ENCODE measurements around the gene WDR54.
"Not testable (repeated sequence)": the region's sequence is repeated elsewhere in the genome, so short reads cannot be mapped to it uniquely, and the experiment has no call there.

Gene WDR54

DNA sequence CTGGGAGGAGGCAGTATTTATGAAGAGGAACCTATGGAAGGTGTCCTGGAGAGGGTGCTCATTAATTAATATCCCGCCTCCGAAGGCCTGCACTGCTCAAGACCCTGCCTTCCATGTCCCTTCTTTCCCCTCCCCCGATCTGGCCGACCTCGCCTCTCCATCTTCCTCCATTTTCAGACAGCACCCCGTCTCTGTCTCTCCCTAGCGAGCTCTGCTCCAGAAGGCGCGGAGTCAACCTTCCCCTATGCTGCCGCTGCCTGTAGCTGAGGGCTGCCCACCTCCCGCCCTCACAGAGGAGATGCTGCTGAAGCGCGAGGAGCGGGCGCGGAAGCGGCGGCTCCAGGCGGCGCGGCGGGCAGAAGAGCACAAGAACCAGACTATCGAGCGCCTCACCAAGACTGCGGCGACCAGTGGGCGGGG is 35.6 kb downstream of the WDR54 start:
- no peak for DNase-seq

DNA sequence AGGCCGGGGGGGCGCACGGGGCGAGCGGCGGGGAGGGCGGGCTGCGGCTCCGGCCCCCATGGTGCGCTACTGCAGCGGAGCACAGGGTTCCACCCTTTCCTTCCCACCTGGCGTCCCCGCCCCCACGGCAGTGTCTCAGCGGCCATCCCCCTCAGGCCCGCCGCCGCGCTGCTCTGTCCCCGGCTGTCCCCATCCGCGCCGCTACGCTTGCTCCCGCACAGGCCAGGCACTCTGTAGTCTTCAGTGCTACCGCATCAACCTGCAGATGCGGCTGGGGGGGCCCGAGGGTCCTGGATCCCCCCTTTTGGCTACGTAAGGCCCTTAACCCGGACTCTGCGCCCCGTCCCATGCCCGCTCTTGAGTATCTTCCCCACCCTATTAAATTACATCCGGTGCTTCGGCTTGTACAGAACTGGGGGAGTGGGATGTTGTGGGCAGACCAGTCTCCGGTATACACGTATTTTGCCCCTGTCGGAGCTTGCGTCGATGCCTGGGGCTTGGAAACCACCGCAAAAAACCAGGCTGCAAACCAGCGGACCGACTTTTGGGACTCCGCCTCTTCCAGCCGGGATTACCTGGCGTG is 36.1 kb downstream of the WDR54 start:
- DNase-seq: no peak

DNA sequence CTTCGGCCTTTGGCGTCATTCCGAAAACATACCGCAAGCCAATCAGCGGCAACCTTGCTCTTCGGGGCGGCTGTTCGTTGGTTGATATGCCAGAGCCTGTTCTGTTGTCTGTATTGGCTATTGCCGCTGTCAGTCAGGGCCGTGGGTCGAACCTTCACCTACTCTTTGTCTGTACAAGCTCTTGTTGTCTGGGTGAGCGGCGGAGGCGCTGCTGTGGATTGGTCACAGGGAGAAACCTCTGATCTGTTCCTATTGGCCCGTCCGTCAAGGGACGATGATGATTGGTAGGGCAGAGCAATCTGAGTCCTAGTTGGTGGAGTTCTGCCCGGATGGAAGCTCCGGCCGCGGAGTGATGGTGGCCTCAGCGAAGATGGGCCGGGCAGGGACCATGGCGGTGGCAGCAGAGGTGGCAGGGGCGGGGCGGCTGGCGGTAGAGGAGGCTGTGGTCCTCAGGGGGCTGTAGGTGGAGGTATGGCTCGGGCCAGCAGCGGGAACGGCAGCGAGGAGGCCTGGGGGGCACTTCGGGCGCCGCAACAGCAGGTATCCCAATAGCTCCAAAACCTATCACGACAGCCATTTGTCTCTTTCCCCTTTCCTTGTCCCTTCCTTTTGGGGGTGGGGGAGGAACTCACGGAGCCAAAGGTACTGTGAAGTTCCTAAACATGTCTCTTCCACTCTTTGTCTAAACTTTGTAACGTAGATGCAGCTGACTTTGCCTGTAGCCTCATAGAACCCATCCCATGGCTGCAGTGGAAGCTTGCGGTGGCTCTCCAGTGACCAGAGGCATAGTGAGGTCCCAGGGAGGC is 36.8 kb downstream of the WDR54 start, which contains the start of gene WBP1:
TSS of gene WBP1 (plus strand) at position 307 of the 806 bp plus-strand sequence. CDS start at position 472, 165 bp downstream.
- peak; percentile 100 for DNase-seq

DNA sequence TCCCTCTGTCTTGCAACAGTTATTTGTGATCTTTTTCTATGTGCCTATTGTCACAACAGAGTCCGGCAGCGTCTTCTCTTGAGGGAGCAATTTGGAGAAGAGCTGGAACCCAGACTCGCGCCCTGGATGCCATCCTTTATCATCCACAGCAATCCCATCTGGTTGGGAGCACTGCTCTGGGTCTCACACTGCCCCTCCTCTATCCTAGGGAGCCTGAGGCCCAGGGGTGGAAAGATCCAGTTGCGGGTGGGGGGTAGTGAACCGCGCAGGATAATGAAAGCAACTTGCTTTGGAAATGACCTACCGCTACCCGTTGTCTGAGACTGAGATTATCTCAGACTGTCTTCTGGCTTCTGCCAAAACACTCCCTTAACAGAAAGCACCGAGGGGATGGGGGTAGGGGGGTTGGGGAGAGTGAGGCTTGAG is 37.4 kb downstream of the WDR54 start:
- DNase-seq: no peak

DNA sequence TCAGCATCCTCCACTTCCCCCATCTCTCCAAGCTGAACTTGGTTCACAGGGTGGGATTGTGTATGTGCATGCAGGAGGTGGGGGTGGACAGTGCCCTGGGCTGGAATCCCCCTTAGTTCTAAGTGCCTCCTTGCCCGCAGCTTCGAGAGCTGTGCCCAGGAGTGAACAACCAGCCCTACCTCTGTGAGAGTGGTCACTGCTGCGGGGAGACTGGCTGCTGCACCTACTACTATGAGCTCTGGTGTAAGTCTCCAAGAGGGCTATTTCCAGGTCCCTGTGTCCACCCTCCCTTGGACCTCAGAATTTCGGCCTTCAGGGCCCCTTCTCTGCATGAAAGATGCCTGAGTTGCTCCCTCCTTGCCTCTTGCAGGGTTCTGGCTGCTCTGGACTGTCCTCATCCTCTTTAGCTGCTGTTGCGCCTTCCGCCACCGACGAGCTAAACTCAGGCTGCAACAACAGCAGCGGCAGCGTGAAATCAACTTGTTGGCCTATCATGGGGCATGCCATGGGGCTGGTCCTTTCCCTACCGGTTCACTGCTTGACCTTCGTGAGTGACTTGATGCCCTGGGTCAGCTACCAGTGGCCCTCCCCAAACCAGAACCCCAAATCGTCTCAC is 38.1 kb downstream of the WDR54 start:
- not testable (repeated sequence) for DNase-seq

DNA sequence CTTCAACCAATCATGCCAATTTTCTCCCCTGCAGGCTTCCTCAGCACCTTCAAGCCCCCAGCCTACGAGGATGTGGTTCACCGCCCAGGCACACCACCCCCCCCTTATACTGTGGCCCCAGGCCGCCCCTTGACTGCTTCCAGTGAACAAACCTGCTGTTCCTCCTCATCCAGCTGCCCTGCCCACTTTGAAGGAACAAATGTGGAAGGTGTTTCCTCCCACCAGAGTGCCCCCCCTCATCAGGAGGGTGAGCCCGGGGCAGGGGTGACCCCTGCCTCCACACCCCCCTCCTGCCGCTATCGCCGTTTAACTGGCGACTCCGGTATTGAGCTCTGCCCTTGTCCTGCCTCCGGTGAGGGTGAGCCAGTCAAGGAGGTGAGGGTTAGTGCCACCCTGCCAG is 38.7 kb downstream of the WDR54 start:
- DNase-seq: not testable (repeated sequence)

DNA sequence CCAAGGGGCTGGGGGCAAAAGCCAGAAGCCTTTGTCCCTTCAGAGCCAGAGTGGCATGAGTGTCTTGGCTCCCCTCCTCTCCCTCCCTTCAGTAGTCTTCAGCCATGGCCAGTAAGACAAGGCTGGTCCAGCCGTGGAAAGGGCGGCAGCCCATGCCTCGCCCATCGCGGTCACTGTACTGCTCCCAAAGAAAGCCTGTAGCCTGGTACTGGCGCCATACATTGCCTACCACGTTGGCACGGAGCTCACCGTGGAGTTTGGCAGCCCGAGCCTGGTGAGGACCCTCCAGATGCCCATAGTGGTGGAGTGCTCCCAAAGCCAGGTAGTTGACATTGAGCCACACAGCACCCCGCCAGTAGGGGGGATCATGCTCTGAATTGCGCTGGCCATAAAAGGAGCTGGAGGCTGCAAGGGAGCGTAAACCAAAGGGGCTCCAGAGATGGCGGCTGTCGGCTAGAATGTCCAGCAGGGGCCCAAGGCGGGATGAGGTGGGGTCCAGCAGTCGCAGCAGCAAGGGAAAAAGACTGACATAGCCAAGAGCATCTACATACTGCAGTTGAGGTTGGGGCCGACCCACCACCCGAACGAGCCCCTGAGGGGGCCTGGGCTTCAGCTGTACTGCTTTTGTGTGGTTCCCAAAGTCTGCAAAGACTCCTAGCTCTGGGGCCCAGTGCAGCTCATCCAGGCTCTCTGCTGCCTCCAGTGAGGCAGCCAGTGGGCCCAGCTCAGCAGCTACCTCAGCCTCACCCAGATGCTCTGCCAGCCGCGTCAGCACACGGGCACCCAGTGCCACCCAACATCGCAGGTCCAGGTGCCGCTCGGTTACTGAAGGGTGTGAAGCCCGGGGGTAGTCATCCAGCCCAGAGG is 39.9 kb downstream of the WDR54 start:
- no peak for DNase-seq

DNA sequence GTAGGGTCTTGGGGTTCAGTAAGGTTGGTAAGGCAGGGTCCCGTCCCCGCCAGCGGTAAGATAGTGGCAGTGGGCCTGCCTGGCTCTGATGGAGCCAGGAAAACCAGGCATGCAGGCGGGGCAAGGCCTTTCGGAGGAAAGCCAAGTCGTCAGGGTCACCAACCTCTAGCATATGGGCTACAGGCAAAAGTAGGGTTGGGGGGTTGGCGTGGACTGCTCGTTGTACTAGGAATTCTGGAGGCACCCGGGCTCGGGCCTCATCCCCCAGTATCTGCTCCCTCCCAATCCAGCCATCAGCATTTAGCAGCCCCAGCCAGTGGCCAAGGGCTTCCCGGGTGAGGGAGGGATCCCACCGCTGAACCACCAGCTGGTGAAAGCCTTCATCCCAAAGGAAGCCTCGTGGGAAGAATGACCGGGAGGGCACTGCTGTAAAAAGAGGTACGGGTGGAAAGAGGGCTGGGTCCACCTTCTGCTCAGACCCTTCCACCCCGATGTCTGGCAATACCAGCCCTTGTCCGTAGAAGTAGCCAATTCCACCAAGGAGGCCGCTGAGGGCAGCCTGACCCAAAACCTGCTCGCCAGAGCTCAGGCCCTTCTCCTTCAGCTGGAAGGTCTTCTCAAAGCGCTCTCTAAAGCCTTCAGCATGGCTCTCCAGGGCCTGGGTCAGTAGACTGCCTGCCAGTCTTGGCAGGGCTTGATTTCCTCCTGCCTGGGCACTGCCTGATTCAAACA is 40.7 kb downstream of the WDR54 start:
- DNase-seq: no peak

DNA sequence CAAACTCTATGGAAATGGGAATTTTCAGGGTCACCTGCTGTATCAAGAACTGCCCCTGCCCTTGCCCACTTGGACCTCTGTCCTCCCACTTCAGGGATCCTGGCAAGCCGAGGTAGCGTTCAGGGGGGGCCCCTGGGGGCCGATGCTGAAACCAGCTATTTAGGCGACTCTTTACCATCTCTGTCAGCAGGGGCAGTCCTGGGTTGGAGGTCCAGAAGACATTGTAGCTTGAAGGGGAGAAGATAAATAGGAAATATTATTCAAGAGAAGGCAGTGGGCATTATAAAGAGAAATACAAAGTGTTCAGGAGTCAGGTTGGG is 41.2 kb downstream of the WDR54 start:
- no peak for DNase-seq

DNA sequence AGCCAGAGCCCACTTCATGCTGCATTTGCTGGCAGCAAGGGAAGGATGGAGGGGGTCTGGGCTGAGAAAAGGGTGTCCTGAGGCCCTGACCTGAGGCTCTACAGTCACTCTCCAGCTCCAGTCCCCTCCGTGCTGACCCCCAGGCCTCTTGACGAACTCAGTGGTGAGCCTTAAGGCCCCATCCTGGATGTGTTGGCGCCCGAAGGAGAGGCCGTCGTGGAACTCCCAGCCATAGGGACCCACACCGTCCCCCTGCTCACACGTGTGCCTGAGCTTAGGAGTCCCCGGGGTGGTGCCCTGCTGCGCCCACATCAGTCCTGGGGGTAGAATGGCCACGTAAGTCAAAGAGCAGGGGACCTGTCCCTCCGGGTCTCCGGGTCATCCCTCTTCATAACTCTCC is 42.9 kb downstream of the WDR54 start:
- no peak for DNase-seq

DNA sequence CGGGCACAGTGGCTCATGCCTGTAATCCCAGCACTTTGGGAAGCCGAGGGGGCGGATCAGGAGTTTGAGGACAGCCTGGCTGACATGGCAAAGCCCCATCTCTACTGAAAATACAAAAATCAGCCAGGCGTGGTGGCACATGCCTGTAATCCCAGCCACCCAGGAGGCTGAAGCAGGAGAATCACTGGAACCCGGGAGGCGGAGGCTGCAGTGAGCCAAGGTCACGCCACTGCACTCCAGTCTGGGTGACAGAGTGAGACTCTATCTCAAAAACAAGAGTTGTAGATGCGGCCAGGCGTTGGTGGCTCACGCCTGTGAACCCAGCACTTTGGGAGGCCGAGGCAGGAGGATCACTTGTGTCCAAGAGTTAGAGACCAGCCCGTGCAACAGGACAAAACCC is 49.2 kb downstream of the WDR54 start:
- DNase-seq: not testable (repeated sequence)

DNA sequence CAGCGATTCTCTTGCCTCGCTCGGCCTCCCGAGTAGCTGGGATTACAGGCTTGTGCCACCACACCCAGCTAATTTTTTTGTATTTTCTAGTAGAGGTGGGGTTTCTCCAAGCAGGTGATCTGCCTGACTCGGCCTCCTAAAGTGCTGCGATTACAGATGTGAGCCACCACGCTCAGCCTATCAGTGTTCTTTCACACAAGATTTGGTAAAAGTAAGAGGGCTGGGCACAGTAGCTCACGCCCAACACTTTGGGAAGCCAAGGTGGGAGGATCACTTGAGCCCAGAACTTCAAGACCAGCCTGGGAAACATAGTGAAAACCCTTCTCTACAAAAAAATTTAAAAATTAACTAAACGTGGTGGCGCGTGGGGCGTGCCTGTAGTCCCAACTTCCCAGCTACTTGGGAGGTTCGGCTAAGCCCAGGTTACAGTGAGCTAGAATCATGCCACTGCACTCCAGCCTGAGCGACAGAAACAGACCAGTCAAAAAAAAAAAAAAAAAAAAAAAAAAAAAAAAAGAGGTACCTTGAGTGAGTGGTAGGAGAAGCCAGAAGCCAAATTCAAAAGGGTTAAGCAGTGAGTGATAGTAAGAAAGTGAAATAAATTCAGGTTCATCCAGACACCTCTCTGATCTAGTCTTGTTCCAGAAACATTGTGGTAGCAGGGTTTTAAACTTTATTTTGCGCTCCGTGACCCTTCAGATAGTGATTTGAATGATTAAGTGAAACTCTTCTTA is 50.0 kb downstream of the WDR54 start:
- DNase-seq: no peak

DNA sequence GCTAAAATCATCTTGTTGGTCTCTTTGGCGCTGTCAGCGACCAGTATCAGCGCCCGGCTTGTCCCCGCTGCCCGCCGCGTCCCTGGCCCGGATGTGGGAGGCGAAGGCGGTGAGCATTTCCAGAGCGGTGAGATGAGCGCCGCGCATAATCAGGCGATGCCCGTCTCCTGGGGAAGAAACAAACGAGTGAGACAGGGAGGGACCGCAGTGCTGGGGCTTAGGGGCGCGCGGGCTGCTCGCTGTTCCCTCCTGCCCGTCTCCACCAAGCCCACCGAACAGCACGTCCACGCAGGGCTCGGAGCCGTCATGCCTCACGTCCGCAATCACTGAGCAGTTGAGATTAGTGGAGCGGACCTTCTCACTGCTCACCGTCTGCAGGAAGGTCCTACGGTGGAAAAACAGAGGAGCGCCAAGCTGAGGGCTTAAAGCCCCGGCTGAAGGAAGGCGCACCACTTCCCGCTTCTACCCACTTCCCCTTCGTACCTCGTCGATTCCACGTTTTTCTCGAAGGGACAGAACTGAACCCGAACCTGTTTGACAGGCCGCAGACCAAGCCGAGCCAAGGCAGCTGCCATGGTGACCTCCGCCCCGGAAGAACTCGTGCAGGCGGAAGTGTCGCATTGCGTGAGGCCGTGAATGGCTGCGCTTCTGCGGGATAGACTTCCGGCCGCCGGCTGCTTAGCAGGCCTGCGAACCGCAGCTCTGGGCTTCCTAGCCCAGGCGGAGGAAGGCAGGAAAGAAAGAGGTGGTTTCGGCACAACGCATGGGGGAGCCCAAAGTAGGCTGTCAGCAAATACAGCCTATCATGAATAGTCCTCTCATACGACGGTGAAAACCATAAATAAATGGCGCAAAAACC is 50.8 kb downstream of the WDR54 start, which contains the start of gene MRPL53:
TSS of gene MRPL53 (minus strand) at position 595 of the 859 bp plus-strand sequence. CDS start at position 575, 20 bp downstream.
- DNase-seq: peak; percentile 94

DNA sequence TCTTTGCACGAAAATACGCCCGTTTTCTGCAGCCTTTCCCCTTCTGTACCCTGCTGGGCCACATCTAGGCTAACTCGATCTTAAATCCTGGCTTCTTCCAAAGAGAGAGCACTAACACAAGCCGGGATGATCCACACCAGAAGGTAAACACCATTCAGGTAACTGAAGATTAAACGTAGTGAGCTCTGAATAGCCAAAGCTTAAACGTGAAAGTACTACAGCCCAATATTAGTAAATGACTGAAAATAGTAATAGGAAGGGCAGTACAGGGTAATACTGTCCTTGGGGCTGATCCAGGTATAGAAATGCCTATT is 51.4 kb downstream of the WDR54 start:
- DNase-seq: no peak

DNA sequence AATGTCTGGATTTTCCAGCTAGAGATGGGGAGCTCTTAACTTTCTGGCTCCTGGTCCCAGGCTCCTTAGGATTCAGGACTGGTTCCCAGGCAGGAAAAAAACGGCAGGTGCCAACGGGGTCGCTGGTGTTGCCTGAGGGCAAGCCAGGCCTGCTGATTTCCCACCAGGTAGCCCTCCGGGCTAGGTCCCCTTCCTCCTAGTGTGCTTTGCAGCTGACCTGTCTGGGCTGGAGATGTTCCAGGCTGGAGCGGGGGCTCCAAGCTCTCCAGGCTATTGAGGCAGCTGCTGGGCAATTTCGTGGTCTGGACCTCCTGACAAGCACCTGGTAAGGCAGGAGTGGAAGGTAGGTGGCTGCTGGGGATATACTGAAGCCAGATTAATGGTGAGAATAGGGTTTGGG is 53.0 kb downstream of the WDR54 start:
- no peak for DNase-seq

DNA sequence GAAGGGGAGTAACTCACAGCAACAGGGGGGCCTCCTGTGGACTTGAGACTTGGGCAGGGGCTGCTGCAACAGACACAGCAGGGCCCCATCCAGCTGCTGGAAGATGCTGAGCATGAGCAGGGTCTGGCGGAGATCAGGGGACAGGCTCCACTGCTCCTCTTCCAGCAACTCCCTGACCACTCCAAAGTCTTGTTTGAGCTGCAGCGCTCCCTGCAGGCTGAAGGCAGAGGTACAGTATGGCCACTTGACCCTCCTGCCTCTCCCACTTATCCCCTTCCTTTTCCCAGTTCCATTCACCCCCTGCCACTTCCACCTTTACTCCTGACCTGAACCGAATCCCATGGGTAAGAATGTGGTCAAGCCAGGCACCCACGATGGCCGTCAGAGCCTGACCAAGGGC is 53.4 kb downstream of the WDR54 start:
- DNase-seq: no peak
